Measurements from ENCODE around the gene MCUR1.

Gene MCUR1

DNA sequence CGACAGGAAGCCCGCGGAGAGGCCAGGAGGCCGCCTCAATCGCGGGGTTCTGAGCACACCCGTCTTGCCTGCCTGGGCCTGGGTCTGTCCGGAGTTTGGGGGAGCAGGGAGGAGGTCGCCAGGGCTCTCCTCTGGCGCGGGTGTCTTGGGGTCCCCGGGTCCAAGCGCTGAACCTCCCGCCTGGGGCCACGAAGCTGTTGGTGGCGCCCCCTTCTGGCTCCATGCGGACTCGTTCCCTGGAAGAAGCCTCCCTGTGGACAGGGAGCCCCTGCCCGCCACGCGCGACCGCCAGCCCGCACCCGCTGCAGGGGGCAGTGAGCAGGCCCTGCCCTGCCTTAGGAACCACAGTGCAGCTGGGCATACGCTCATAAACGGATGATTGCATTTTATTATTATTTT, 44.7 kb downstream of the MCUR1 start:
- DNase-seq: peak; percentile 45 to 58
- no peak for TF ChIP-seq POLR2A (IDR thresholded peaks at IDR 0.05; ENCODE audit: low read length)
- TF ChIP-seq GATA1 (IDR thresholded peaks at IDR 0.05; ENCODE audit: low read depth, low read length): no peak

DNA sequence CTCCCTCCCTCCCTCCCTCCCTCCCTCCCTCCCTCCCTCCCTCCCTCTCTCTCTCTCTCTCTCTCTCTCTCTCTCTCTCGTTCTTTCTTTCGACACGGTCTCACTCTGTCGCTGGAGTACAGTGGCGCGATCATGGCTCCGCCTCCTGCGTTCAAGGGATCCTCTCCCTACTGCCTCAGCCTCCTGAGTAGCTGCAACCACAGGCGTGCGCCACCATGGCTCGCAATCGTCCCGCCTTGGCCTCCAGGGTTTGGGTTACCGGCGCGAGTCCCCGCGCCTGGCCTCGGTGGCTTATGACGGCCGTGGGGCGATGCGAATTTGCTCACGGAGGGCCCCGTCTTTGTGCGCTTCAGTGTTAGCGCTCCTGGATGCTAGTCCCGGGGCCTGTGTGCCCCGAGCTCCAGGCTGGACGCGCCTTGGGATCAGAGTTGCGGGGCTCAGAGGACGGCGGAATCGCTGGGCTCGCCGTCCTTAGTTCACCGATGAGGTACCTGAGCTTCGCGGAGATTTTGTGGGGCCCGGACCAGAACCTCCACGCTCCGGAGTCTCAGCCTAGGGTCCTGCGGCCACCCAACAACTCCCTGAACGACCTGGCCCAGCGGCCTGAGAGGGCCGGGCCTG, 45.2 kb downstream of the MCUR1 start:
- TF ChIP-seq POLR2A (IDR thresholded peaks at IDR 0.05; ENCODE audit: low read length) (no peak), GATA1 (IDR thresholded peaks at IDR 0.05; ENCODE audit: low read depth, low read length) (no peak)
- DNase-seq: no peak

DNA sequence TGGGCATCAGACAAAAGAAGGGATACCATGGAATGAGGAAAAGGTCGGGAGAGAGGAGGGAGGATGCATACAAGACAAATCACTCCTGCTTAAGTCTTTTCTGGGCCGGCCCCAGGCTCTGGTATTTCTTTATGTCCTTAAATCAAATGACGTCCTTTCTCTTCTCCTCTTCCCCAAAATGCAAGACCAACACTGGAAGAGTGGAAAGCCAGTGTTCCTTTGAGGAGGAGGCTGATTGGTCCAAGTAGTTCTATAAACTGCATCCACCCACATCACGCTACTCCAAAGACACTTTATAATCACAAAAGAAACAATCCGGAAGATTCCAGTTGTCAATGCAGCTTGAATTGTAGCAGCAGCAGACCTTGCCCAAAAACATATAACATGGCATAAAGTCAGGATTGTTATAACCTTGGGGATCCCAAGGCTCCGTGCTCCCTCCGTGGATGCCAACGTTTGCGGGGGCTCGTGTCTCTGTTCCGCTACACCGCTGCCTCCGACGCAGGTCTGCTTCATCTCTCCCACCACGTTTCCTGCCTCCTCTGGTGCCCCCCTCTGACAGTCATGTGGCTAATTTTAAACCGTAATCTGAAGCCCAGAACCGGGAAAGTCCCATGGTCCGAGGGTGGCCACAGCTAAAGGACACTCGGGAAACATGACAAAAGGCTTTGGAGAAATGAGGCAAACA, 47.1 kb downstream of the MCUR1 start:
- DNase-seq: peak in 1 of 2 experiments; percentile 18
- TF ChIP-seq GATA1 (IDR thresholded peaks at IDR 0.05; ENCODE audit: low read depth, low read length) (no peak), POLR2A (IDR thresholded peaks at IDR 0.05; ENCODE audit: low read length) (no peak)

DNA sequence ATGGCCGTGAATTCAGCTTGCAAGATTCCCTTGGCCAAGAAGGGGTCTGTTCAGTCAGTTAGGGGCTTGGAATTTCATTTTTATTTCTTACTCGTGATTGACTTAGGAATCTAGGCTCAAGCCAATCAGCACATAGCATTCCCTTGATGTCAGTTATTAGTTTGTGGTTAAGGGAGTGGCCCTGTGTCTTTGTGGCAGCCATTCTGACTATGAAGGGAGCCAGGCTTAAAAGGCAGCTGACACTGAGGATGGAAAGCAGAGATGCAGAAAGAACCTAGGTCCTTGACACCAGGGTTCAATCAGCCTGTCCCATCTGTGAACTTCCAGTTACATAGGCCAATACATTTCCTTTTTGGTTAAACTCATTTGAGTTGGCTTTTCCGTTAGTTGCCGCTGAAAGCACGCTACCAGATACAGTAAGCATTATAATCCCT, 48.1 kb downstream of the MCUR1 start:
- TF ChIP-seq POLR2A (IDR thresholded peaks at IDR 0.05; ENCODE audit: low read length) (no peak), GATA1 (IDR thresholded peaks at IDR 0.05; ENCODE audit: low read depth, low read length) (no peak)
- no peak for DNase-seq

DNA sequence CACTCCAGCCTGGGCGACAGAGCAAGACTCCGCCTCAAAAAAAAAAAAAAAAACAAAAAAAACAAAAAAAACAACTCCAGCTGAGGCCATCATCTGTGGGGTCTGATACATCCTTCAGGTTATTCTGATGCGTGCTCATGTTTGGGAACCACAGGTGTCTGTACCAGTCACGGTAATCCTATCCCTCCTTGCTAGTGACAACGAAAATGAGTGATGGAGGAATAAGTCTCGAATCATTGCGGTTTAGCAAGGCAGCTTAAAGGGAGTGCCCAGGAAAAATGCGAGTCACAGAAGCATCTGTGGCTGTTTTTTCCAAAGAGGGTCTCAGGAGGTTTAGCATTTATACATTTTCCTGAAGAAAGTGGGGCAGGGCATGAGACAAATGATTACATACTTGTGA, 48.8 kb downstream of the MCUR1 start:
- DNase-seq: no peak
- TF ChIP-seq POLR2A (IDR thresholded peaks at IDR 0.05; ENCODE audit: low read length): no peak
- no peak for TF ChIP-seq GATA1 (IDR thresholded peaks at IDR 0.05; ENCODE audit: low read depth, low read length)

DNA sequence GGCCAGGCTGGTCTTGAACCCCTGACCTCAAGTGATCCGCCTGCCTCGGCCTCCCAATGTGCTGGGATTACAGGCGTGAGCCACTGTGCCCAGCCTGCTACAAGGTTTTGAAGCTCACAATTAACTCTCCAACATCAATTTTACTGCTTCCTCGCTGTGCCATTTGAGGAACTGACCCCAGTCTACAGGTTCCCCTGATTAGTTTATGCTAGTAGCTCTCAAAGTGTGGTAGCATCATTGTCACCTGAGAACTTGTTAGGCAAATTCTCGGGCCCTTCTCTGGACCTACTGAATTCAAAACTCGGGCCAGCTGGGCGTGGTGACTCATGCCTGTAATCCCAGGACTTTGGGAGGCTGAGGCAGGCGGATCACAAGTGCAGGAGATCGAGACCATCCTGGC, 49.4 kb downstream of the MCUR1 start:
- no peak for DNase-seq
- no peak for TF ChIP-seq POLR2A (IDR thresholded peaks at IDR 0.05; ENCODE audit: low read length)
- no peak for TF ChIP-seq GATA1 (IDR thresholded peaks at IDR 0.05; ENCODE audit: low read depth, low read length)

DNA sequence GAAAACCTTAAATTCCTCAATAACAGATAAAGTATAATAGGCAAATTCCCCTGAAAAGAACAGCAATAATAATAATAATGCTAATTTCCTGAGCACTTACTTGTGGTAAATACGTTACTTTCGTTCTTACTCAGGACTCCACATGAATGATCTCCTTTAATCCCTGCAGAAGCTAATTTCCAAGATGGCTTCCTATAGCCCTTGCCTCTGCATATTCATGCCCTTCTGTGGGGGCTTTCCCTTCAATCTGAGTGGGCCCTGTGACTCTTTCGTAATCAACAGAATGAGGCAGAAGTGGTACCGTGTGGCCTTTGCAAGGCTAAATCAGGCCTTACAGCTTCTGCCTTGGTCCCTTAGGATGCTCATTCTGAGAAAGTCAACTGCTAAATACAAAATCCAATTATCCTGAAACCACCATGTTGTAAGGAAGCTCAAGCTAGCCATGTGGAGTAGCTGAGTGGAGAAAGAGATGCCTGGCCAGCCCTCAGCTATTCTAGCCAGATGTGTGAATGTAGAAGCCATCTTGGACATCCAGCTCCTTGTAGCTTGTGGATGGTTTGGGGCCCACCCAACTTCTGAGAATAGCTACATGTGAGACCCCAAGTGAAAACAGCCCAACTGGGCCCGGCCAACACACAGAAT, 50.5 kb downstream of the MCUR1 start:
- TF ChIP-seq POLR2A (IDR thresholded peaks at IDR 0.05; ENCODE audit: low read length) (no peak), GATA1 (IDR thresholded peaks at IDR 0.05; ENCODE audit: low read depth, low read length) (no peak)

DNA sequence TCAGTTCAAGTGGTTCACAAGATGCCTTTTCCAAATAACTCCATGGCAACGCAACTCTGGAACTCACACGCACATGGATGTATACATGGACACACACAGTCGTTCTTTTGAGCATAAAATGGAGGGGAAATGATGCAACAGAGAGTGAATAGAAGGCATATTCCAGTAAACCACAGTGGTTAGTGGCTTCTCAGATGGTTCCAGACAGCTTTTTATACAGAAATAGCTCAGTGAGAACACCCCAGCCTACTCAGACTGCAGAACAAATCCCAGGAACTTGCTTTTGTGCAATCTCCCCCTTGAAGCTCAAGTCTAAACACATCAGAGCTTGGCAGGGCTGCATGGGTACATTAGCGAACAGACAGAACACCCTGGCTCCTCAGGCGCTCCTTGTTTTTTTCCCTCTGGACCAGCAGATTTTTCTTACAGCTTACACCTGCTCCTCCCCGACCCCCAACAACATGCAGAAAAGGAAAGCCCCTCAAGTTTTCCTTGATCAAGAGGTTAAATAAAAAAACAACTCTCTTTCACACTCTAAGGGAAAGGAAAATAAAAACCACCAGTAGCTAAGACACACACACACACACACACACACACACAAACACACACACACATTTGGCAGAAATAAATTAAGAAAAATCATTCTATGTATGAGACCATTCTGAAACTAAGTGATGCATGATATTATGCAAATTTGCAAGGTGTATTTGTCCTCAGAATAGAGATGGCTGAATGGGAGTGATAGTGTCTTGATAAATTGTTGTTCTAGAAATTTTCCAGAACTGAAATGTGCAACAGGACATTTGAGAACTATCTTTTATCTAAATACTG, 51.5 kb downstream of the MCUR1 start:
- TF ChIP-seq POLR2A (IDR thresholded peaks at IDR 0.05; ENCODE audit: low read length) (no peak), GATA1 (IDR thresholded peaks at IDR 0.05; ENCODE audit: low read depth, low read length) (no peak)
- no peak for DNase-seq

More for the DNA sequence above, 50.5 kb downstream of the MCUR1 start:
- no peak for DNase-seq

DNA sequence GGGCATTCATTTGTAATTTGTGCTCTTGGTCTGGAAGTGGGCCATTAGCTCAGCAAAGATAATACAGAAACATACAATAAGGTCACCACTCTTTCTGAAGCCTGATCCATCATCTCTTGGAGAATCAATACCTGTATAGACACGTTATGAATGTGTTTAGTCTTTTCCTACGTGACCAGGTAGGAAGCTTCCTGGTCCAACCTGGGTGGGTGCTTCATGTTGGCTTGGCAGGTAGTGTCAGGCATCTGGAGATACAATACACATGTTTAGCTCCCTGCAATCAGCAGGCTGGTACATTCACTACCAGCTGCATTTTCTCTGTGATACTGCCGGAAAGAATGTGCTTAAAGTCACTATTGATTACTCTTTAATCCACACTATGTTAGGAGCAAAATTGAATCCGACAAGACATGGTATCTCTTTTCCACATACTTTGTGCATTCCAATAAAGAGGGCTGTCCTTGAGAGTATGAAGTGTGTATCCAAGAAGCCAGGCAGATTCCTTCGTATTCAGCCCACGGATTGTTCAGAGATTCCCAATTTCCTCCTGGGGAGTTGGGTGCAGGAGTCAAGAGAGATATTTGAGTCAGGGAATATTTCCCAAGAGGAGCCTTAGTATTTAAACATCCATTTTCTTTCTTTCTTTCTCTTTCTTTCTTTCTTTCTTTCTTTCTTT, 52.9 kb downstream of the MCUR1 start:
- no peak for TF ChIP-seq POLR2A (IDR thresholded peaks at IDR 0.05; ENCODE audit: low read length)
- TF ChIP-seq GATA1 (IDR thresholded peaks at IDR 0.05; ENCODE audit: low read depth, low read length): no peak
- DNase-seq: no peak

DNA sequence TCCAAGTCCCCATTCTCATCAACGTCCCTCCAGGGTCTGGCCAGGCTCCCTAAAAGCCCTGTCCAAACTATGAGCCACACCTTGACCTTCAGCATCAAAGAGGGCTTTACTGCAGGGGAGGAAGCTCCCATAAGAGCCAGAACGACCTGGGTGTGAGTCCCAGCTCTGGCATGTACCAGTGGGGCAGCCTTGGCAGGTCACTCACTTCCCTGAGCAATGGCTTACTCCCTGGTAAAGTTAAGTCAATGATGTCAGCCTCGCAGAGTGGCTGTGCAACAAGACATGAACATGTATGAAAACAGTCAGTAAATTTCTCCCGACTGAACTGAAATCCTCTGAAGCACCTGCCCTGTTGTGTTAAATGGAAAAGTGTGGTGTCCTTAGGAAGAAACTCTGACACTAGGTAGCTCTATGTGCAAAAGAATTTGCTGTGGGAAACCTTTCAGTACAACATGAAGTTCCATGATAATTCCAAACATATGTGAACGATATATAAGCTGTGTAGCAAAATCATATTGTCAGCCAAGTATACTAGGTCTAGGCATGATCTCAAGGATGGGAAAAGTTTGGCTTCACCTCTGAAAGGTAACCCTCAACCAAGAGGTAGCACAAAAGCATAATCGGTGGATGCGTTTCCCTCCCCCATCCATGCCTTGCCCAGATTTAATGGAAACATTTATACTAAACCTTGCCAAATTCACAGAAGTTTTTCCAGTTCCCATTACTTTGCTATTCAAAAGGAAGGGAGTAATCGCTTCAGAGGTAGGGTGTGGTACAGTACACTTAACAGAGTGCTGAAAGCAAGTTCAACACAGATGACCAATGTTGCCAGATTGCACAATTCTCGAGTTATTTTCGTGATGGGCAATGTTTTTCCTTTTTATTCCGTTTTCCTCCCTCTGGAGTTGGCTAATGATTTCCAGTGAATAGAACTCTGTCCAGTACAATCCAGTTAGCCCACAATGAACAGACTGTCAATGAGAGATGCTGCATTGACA, 53.8 kb downstream of the MCUR1 start:
- TF ChIP-seq GATA1 (IDR thresholded peaks at IDR 0.05; ENCODE audit: low read depth, low read length): no peak
- TF ChIP-seq POLR2A (IDR thresholded peaks at IDR 0.05; ENCODE audit: low read length): no peak
- no peak for DNase-seq

DNA sequence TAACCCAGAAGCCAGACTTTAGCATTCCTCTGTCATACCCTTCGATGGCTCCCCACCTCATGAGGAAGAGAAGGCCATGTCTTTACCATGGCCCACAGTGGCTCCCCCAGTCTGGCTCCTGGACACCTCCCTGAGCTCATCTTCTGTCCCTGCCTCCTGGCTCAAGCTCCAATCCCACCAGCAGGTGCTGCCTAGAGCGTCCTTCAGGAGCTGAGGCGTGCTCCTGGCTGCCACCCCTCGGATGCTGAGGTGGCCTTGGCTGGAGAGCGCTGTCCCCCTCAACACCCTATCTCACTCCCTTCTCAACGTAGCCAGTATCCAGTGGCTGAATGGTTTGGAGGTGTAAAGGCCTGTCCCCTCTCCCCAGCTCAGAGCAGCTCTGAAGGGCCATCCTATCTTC, 55.3 kb downstream of the MCUR1 start:
- no peak for TF ChIP-seq GATA1 (IDR thresholded peaks at IDR 0.05; ENCODE audit: low read depth, low read length)
- TF ChIP-seq POLR2A (IDR thresholded peaks at IDR 0.05; ENCODE audit: low read length): no peak
- no peak for DNase-seq

DNA sequence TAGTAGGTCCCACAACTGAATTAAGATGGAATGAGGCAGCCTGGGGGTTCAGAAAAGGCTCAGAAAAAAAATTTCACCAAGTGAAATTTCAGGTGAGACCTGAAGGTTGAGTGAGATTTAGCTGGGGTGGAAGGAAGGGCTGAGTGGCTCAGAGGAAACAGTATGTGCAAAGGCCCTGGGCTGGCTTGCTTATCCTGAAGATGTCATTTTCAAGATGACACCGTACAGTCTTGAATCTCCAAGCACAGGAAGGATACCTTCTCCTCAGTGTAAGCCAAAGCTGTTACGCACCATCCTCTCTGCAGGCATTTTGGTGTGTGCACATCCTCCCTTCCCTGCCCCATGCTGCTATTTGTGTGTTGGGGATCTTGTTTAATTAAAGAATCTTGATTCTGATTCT, 59.7 kb downstream of the MCUR1 start:
- TF ChIP-seq POLR2A (IDR thresholded peaks at IDR 0.05; ENCODE audit: low read length) (no peak), GATA1 (IDR thresholded peaks at IDR 0.05; ENCODE audit: low read depth, low read length) (no peak)
- DNase-seq: no peak
